H1 (cell line): ENCODE data around the gene GRK5. TPM values are rescaled to one million over a fixed set of nuclear protein-coding genes. Genes with fewer than 3 reads are reported as not detected.

Source experiments
- CTCF ChIA-PET: fragments of 300-600 bp; sonication (Branson Sonifier 250); formaldehyde crosslinking; loops from one replicate; lab custom pipeline; 2021; ENCODE audit not compliant: partially characterized antibody; lab: Charles Lee
- POLR2A ChIA-PET: fragments of 300-600 bp; sonication (Branson Sonifier 250); formaldehyde crosslinking; loops from one replicate; lab custom pipeline; 2021; ENCODE audit warnings: inconsistent platforms; ENCODE audit not compliant: partially characterized antibody; lab: Charles Lee
- DNase-seq, 2 experiments: peaks; one replicate each; pipeline versions ENCODE4 v3.0.0 to v3.0.0-alpha.2; 2010 to 2022; ENCODE audit warnings: low spot score in 2 of 2, low read depth in 1 of 2, mixed read lengths in 1 of 2
- FAIRE-seq: peaks from 2 replicates; lab custom pipeline; 2011; peaks lifted over from hg19 to GRCh38; lab: Jason Lieb, UNC
- H2AFZ ChIP-seq: 2 replicates; pipeline ENCODE4 v1.8.1; 2012; ENCODE audit warnings: low read length, inconsistent platforms
- H2AK5ac ChIP-seq: 2 replicates; pipeline ENCODE4 v1.6.1; 2013; ENCODE audit warnings: low read depth, low read length
- H2BK120ac ChIP-seq: replicated peaks from 2 replicates; pipeline ENCODE3; 2013; ENCODE audit warnings: low read depth, low read length, inconsistent platforms
- H2BK12ac ChIP-seq: 2 replicates; pipeline ENCODE4 v1.6.1; 2013; ENCODE audit warnings: low read depth, low read length
- H2BK15ac ChIP-seq: 2 replicates; pipeline ENCODE4 v1.6.1; 2013; ENCODE audit warnings: low read length
- H2BK20ac ChIP-seq: 2 replicates; pipeline ENCODE4 v1.6.1; 2013; ENCODE audit warnings: low read length
- H2BK5ac ChIP-seq: 2 replicates; pipeline ENCODE4 v1.6.1; 2013; ENCODE audit warnings: low read depth, low read length
- H3K14ac ChIP-seq: 2 replicates; pipeline ENCODE4 v1.6.1; 2013; ENCODE audit warnings: inconsistent platforms; ENCODE audit not compliant: insufficient read length
- H3K18ac ChIP-seq: 2 replicates; pipeline ENCODE4 v1.6.1; 2013; ENCODE audit warnings: low read length; ENCODE audit errors: extremely low read depth
- H3K23ac ChIP-seq: 2 replicates; pipeline ENCODE4 v1.6.1; 2013; ENCODE audit warnings: inconsistent platforms; ENCODE audit not compliant: insufficient read length
- H3K23me2 ChIP-seq: 2 replicates; pipeline ENCODE4 v1.6.1; 2013; ENCODE audit warnings: low read depth, low read length
- H3K27ac ChIP-seq: 2 replicates; pipeline ENCODE4 v1.6.1; 2011; ENCODE audit warnings: low read depth, low read length, inconsistent platforms
- H3K27me3 ChIP-seq, 4 experiments: replicated peaks in 1 of 4; 1 replicate in 1 of 4; 2 replicates in 3 of 4; pipeline versions ENCODE4 v1.6.1 to v1.8.1; 2011 to 2013; ENCODE audit warnings: low read length in 3 of 4, mild to moderate bottlenecking in 3 of 4, inconsistent platforms in 2 of 4, mixed read lengths in 2 of 4, moderate library complexity in 1 of 4; ENCODE audit not compliant: control insufficient read depth in 3 of 4, insufficient read depth in 3 of 4; ENCODE audit errors: extremely low read depth in 1 of 4
- H3K36me3 ChIP-seq, 4 experiments: 2 replicates each; pipeline versions ENCODE4 v1.6.1 to v1.8.1; 2011 to 2013; ENCODE audit warnings: mild to moderate bottlenecking in 4 of 4, low read length in 3 of 4, moderate library complexity in 2 of 4, control low read depth in 1 of 4, inconsistent platforms in 1 of 4; ENCODE audit not compliant: insufficient read depth in 4 of 4, control insufficient read depth in 2 of 4
- H3K4ac ChIP-seq: replicated peaks from 2 replicates; pipeline ENCODE3; 2013; ENCODE audit warnings: low read length, low read depth, mixed read lengths, inconsistent platforms; ENCODE audit not compliant: insufficient read length
- H3K4me1 ChIP-seq, 4 experiments: replicated peaks in 1 of 4; 1 replicate in 1 of 4; 2 replicates in 3 of 4; pipeline versions ENCODE4 v1.6.1 to v1.8.1; 2011 to 2013; ENCODE audit warnings: low read length in 3 of 4, inconsistent platforms in 2 of 4, mixed read lengths in 1 of 4; ENCODE audit not compliant: insufficient read depth in 4 of 4, control insufficient read depth in 3 of 4
- H3K4me2 ChIP-seq, 2 experiments: 2 replicates each; pipeline versions ENCODE4 v1.6.1 to v1.8.1; 2011 to 2013; ENCODE audit warnings: low read depth in 2 of 2, low read length in 2 of 2, control low read depth in 1 of 2, inconsistent platforms in 1 of 2, mild to moderate bottlenecking in 1 of 2; ENCODE audit not compliant: insufficient read depth in 1 of 2
- H3K4me3 ChIP-seq, 4 experiments: fragments of 200-600, 300-600 bp in 1 of 4; sonication (generic), shearing (Covaris generic), sonication (Bioruptor Twin) in 1 of 4; 2 replicates each; pipeline versions ENCODE4 v1.5.1 to v1.8.1; 2011 to 2016; ENCODE audit warnings: low read length in 4 of 4, low read depth in 3 of 4, control low read depth in 2 of 4, inconsistent platforms in 2 of 4, mild to moderate bottlenecking in 2 of 4, mixed read lengths in 1 of 4, moderate library complexity in 1 of 4; ENCODE audit not compliant: insufficient read depth in 2 of 4; ENCODE audit errors: extremely low read depth in 1 of 4
- H3K56ac ChIP-seq: replicated peaks from 2 replicates; pipeline ENCODE3; 2013; ENCODE audit warnings: low read depth, mild to moderate bottlenecking, mixed read lengths, low read length, inconsistent platforms; ENCODE audit not compliant: insufficient read length
- H3K79me1 ChIP-seq: 2 replicates; pipeline ENCODE4 v1.6.1; 2013; ENCODE audit warnings: low read depth, low read length, control low read depth
- H3K79me2 ChIP-seq, 2 experiments: 2 replicates each; pipeline versions ENCODE4 v1.6.1 to v1.8.1; 2012 to 2013; ENCODE audit warnings: low read length in 2 of 2, mild to moderate bottlenecking in 2 of 2, inconsistent platforms in 1 of 2; ENCODE audit not compliant: insufficient read depth in 2 of 2, control insufficient read depth in 1 of 2
- H3K9ac ChIP-seq, 4 experiments: replicated peaks in 1 of 4; 1 replicate in 1 of 4; 2 replicates in 3 of 4; pipeline versions ENCODE4 v1.6.1 to v1.8.1; 2011 to 2013; ENCODE audit warnings: low read depth in 3 of 4, low read length in 3 of 4, control low read depth in 2 of 4, mild to moderate bottlenecking in 2 of 4, moderate library complexity in 2 of 4, inconsistent platforms in 1 of 4; ENCODE audit errors: extremely low read depth in 1 of 4
- H3K9me3 ChIP-seq, 2 experiments: 2 replicates each; pipeline versions ENCODE4 v1.6.1 to v1.8.1; 2012 to 2013; ENCODE audit warnings: mild to moderate bottlenecking in 2 of 2, moderate library complexity in 2 of 2, control low read depth in 1 of 2, inconsistent platforms in 1 of 2, low read depth in 1 of 2, low read length in 1 of 2, mixed read lengths in 1 of 2; ENCODE audit not compliant: insufficient read depth in 2 of 2
- H4K20me1 ChIP-seq, 2 experiments: replicated peaks in 1 of 2; 2 replicates each; pipeline versions ENCODE3 to v1.8.1; 2011 to 2013; ENCODE audit warnings: inconsistent platforms in 2 of 2, low read length in 2 of 2, mild to moderate bottlenecking in 1 of 2; ENCODE audit not compliant: insufficient read depth in 2 of 2, control insufficient read depth in 1 of 2
- H4K5ac ChIP-seq: 2 replicates; pipeline ENCODE4 v1.6.1; 2013; ENCODE audit warnings: low read length, low read depth, mixed read lengths, inconsistent platforms; ENCODE audit not compliant: insufficient read length
- H4K8ac ChIP-seq: 2 replicates; pipeline ENCODE4 v1.8.0; 2013; ENCODE audit warnings: mild to moderate bottlenecking, moderate library complexity, low read length, inconsistent platforms; ENCODE audit not compliant: insufficient read depth; ENCODE audit errors: extremely low read depth
- H4K91ac ChIP-seq: replicated peaks from 2 replicates; pipeline ENCODE3; 2013; ENCODE audit warnings: low read length, mixed read lengths, inconsistent platforms; ENCODE audit not compliant: insufficient read length
- CEBPB ChIP-seq: IDR thresholded peaks from 2 replicates; pipeline ENCODE4 v1.6.1; 2012; ENCODE audit warnings: low read depth, low read length
- EZH2 ChIP-seq: fragments of 200-600 bp; sonication (generic); IDR thresholded peaks from 2 replicates; pipeline ENCODE4 v1.7.1; 2012; ENCODE audit warnings: low read depth, mild to moderate bottlenecking, moderate library complexity, low read length, inconsistent platforms; ENCODE audit not compliant: severe bottlenecking
- JUN ChIP-seq: IDR thresholded peaks from 2 replicates; pipeline ENCODE4 v1.6.1; 2011; ENCODE audit warnings: low read depth, mild to moderate bottlenecking, improper control_type of control experiment, low read length
- JUND ChIP-seq: IDR thresholded peaks from 2 replicates; pipeline ENCODE4 v1.6.1; 2011; ENCODE audit warnings: mild to moderate bottlenecking, improper control_type of control experiment, low read length
- KDM1A ChIP-seq: fragments of 200-600, 300-600 bp; sonication (generic); IDR thresholded peaks from 2 replicates; pipeline ENCODE4 v1.7.1; 2016; ENCODE audit warnings: mild to moderate bottlenecking, low read length, borderline replicate concordance
- POLR2A ChIP-seq, 2 experiments: IDR thresholded peaks; 1 replicate in 1 of 2; 2 replicates in 1 of 2; pipeline ENCODE4 v1.6.1; 2011; ENCODE audit warnings: low read depth in 2 of 2, low read length in 2 of 2, mild to moderate bottlenecking in 2 of 2; ENCODE audit errors: control extremely low read depth in 1 of 2
- RFX5 ChIP-seq: IDR thresholded peaks from 2 replicates; pipeline ENCODE4 v1.6.1; 2011; ENCODE audit warnings: low read depth, low read length, improper control_type of control experiment, borderline replicate concordance
- RNF2 ChIP-seq: fragments of 200-900, 300-1000 bp; sonication (generic); IDR thresholded peaks from 2 replicates; pipeline ENCODE4 v1.7.1; 2016; ENCODE audit warnings: borderline replicate concordance, low read depth, mild to moderate bottlenecking, antibody characterized with exemption, low read length; ENCODE audit not compliant: poor library complexity, severe bottlenecking; ENCODE audit errors: missing control alignments
- SIRT6 ChIP-seq: IDR thresholded peaks from one replicate; pipeline ENCODE4 v1.7.1; 2012; ENCODE audit warnings: low read length, inconsistent platforms
- SP1 ChIP-seq: IDR thresholded peaks from 2 replicates; pipeline ENCODE4 v1.6.1; 2011; ENCODE audit warnings: low read depth, low read length
- SP4 ChIP-seq: IDR thresholded peaks from 2 replicates; pipeline ENCODE4 v1.6.1; 2012; ENCODE audit warnings: low read length, inconsistent platforms
- SRF ChIP-seq: IDR thresholded peaks from 2 replicates; pipeline ENCODE4 v1.6.1; 2011; ENCODE audit warnings: mild to moderate bottlenecking, low read depth, low read length, moderate library complexity
- USF2 ChIP-seq: IDR thresholded peaks from 2 replicates; pipeline ENCODE4 v1.6.1; 2011; ENCODE audit warnings: low read length, improper control_type of control experiment
- WGBS, 2 experiments: shearing (Covaris generic) in 1 of 2; methylation state at CpG; one replicate each; pipeline versions ENCODE4 v1.1.6 to v1.1.7; 2013 to 2015; ENCODE audit warnings: low lambda C conversion rate in 2 of 2, mixed read lengths in 2 of 2, inconsistent platforms in 1 of 2, low coverage in 1 of 2, missing lambda C conversion rate in 1 of 2; ENCODE audit not compliant: insufficient replicate concordance in 2 of 2, insufficient coverage in 1 of 2, insufficient read length in 1 of 2; ENCODE audit errors: extremely low coverage in 1 of 2, missing lambda C conversion rate in 1 of 2; 5-methylcytosine and 5-hydroxymethylcytosine counted together
- polyA plus RNA-seq, 7 experiments: library from polyadenylated mRNA; depleted of rRNA in 3 of 7; stranded (reverse) in 5 of 7; unstranded in 2 of 7; fragments of >200 nt in 5 of 7; fragments of 200-250 nt in 2 of 7; gene quantifications; 1 replicate in 5 of 7; 2 replicates in 1 of 7; 4 replicates in 1 of 7; pipeline versions ENCODE4 v1.2.1 to v1.2.3, GENCODE V29; 2011 to 2013; ENCODE audit warnings: missing spikeins in 2 of 7, mixed read lengths in 2 of 7
- total RNA-seq: library from RNA; stranded (reverse); fragmentation: NEBNext Ultra II Directional; extraction: Animal tissue kit (Norgen Biotek cat#: 25700); gene quantifications from 2 replicates; pipeline ENCODE4 v1.2.1, GENCODE V29; 2021

The GRK5 gene
- total and polyA plus RNA-seq, 2 of the 8 experiments (the other 6 are each of a cell fraction or from before 2014, with no cell fraction given) = 0.54 to 2.5 TPM

DNA sequence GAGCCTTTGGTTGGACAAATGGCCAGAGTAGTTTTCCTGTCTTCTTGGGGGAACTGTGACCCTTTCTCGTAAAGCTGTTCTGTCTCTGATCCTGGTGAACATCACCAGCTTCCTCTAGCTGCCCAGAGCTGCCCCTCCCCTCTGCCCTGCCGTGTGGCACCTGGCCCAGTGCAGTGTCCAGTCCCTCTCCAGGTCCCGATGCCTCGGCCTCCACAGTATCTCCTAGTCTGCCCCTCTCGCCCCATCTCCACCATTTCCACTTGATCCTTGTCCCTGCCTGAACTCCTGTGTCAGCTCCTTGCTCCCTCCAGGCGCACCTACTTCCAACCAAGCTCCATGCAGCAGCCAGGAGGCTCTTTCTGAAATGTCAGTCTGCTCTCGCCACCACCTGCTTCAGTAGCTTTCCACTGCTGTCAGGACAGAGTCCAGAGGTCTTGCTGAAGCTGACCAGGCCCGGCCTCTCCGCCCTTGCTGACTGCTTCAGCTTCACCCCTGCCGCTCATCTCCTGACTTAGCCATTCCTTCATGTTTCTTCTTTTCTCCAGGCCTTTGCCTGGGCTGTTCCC lies 133.6 kb downstream of the GRK5 start:
- FAIRE-seq = no peak
- no peak overlapping the region; the same call in 1 of the 2 replicates for H3K18ac ChIP-seq
- no peaks in the 10 kb centered on the region for H3K79me1 ChIP-seq
- WGBS, 2 experiments = 88% methylated on average over 10 of the region's 10 CpGs; no CpG with 5 or more reads in 1 of the 2 experiments
- H3K4ac ChIP-seq = no peak overlapping the region
- H2BK5ac ChIP-seq = 0 out of 2 replicates have a peak overlapping the region, but pooled peaks have one; percentile 16
- no peak overlapping the region for H2AK5ac ChIP-seq
- H3K4me2 ChIP-seq = no peak overlapping the region
- H4K8ac ChIP-seq = no peak overlapping the region
- no peak overlapping the region for H3K56ac ChIP-seq
- H3K79me2 ChIP-seq = no peaks in the 10 kb centered on the region
- no peaks in the 10 kb centered on the region for H3K27me3 ChIP-seq
- H4K20me1 ChIP-seq = peaks cover 0 to 3% of the 10 kb centered on the region in 2 experiments
- H2BK20ac ChIP-seq = no peak overlapping the region
- H3K23ac ChIP-seq = no peak overlapping the region
- 0 out of 2 replicates have a peak overlapping the region, but pooled peaks have one; percentile 27 for H2BK12ac ChIP-seq
- ChIA-PET POLR2A (no interaction called here), CTCF (interaction anchor here (1.3 to 2.0 kb wide), 2 partner anchors 133 to 142 kb away, joined by 4 to 8 read pairs; partner anchors contain the start of gene GRK5)
- H2BK120ac ChIP-seq = no peak overlapping the region
- H3K14ac ChIP-seq = no peak overlapping the region
- no peak overlapping the region for H4K91ac ChIP-seq
- H3K9me3 ChIP-seq = no peaks in the 10 kb centered on the region
- H3K27ac ChIP-seq = no peak overlapping the region
- no peak overlapping the region for H4K5ac ChIP-seq
- no peaks in the 10 kb centered on the region for H3K36me3 ChIP-seq
- no peak overlapping the region for H3K4me3 ChIP-seq
- no peak overlapping the region for H3K9ac ChIP-seq
- H2AFZ ChIP-seq = no peak overlapping the region
- no peak for DNase-seq
- H3K4me1 ChIP-seq = peaks cover 0 to 2% (median 0%) of the 10 kb centered on the region in 4 experiments; a peak in 2 of 7 replicates
- no peaks in the 10 kb centered on the region for H3K23me2 ChIP-seq
- no peak overlapping the region for H2BK15ac ChIP-seq
- no peak for TF ChIP-seq RNF2
- TF ChIP-seq SP1 = no peak
- TF ChIP-seq RFX5 = no peak
- no peak for TF ChIP-seq EZH2
- TF ChIP-seq JUN = no peak
- TF ChIP-seq KDM1A = no peak
- TF ChIP-seq SP4 = no peak
- no peak for TF ChIP-seq SIRT6
- no peak for TF ChIP-seq USF2
- no peak for TF ChIP-seq SRF
- no peak for TF ChIP-seq POLR2A (IDR thresholded peaks at IDR 0.05; ENCODE audit: control extremely low read depth in 1 of 2, low read depth in 2 of 2, low read length in 2 of 2)
- TF ChIP-seq CEBPB = no peak
- TF ChIP-seq JUND = no peak
